Measurements from ENCODE around the gene B3GNT9.

- TF ChIP-seq EGR1 (IDR thresholded peaks at IDR 0.05; ENCODE audit: borderline replicate concordance, low read depth, low read length) (no peak), ATF2 (IDR thresholded peaks at IDR 0.05; ENCODE audit: low read length) (no peak), MAX (IDR thresholded peaks at IDR 0.05) (no peak), JUND (IDR thresholded peaks at IDR 0.05; ENCODE audit: low read length) (no peak), NRF1 (IDR thresholded peaks at IDR 0.05; ENCODE audit: low read depth, low read length) (no peak), POLR2AphosphoS5 (IDR thresholded peaks at IDR 0.05; ENCODE audit: low read depth, low read length) (no peak), POU5F1 (IDR thresholded peaks at IDR 0.05; ENCODE audit: low read depth, low read length) (no peak)
Observed at GRCh38 chr16:67180166-67180565, 29.4 kb upstream of the B3GNT9 start.
